GM18909 (cell line): ENCODE measurements around the gene NKPD1.

ENCODE experiments used
- ATAC-seq: cut with Tn5 transposase; IDR thresholded peaks from one replicate; pipeline ENCODE4 v1.9.1; 2021; ENCODE audit warnings: mild to moderate bottlenecking; ENCODE audit not compliant: unreplicated experiment, poor library complexity

NKPD1 gene

GRCh38 chr19:45173816-45174215 lies 13.0 kb upstream of the NKPD1 start:
- no peak for ATAC-seq

- ATAC-seq = no peak
Measured at GRCh38 chr19:45172611-45173208, 11.9 kb upstream of the NKPD1 start.

- ATAC-seq = no peak
Measured at GRCh38 chr19:45172173-45172572, 11.4 kb upstream of the NKPD1 start.

GRCh38 chr19:45171211-45171623 lies 10.4 kb upstream of the NKPD1 start:
- ATAC-seq = no peak

GRCh38 chr19:45170146-45171106 lies 9.6 kb upstream of the NKPD1 start:
- no peak for ATAC-seq

GRCh38 chr19:45169602-45170001 lies 8.8 kb upstream of the NKPD1 start:
- ATAC-seq = no peak

- no peak for ATAC-seq
Measured at GRCh38 chr19:45168767-45169351, 8.1 kb upstream of the NKPD1 start.

GRCh38 chr19:45166723-45167252 lies 6.0 kb upstream of the NKPD1 start:
- no peak for ATAC-seq

GRCh38 chr19:45164577-45165335 lies 4.0 kb upstream of the NKPD1 start:
- ATAC-seq = no peak

- ATAC-seq = no peak
Measured at GRCh38 chr19:45163751-45164460, 3.1 kb upstream of the NKPD1 start.

GRCh38 chr19:45163156-45163555 lies 2.4 kb upstream of the NKPD1 start:
- ATAC-seq = no peak

- ATAC-seq = no peak
Measured at GRCh38 chr19:45162608-45163143, 1.9 kb upstream of the NKPD1 start.

- ATAC-seq = no peak
Measured at GRCh38 chr19:45161738-45162607, 1.2 kb upstream of the NKPD1 start.

- no peak for ATAC-seq
Measured at GRCh38 chr19:45159971-45160324, 834 bp downstream of the NKPD1 start.

- ATAC-seq = no peak
Measured at GRCh38 chr19:45159210-45159970, 1.4 kb downstream of the NKPD1 start.

GRCh38 chr19:45158503-45159209 lies 2.1 kb downstream of the NKPD1 start:
- no peak for ATAC-seq

GRCh38 chr19:45156751-45157150 lies 4.0 kb downstream of the NKPD1 start:
- no peak for ATAC-seq
